HL-60/S4 treated with retinoic acid at 250 ng/mL for 4 days and 3 days (cell line): ENCODE results near the gene C2CD4C.
"Not testable (repeated sequence)": the region's sequence is repeated elsewhere in the genome, so short reads cannot be mapped to it uniquely, and the experiment has no call there.

ENCODE experiments used
- in situ Hi-C: fragments of 300-500 bp; cut with MboI; formaldehyde crosslinking; loops from 2 replicates; pipeline ENCODE4 v1.7.0; 2022; ENCODE audit warnings: low sequenced_read_pairs

C2CD4C gene

DNA sequence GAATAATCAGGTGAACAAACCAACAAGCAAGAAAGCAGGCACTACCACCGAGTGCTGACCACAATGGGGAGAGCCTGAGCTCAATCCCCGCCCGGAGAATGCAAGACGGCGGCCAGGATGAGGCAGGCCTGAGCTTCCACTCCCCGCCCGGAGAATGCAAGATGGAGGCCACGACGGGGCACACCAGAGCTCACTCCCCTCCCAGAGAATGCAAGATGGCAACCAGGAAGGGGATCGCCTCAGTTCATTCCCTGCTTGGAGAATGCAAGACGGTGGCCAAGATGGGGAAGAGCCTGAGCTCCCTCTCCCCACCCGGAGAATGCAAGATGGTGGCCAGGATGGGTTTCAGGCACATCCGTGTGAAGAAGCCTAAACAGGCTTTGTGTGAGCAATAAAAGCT, 39.7 kb downstream of the C2CD4C start:
- in situ Hi-C loops, result no loop called here

DNA sequence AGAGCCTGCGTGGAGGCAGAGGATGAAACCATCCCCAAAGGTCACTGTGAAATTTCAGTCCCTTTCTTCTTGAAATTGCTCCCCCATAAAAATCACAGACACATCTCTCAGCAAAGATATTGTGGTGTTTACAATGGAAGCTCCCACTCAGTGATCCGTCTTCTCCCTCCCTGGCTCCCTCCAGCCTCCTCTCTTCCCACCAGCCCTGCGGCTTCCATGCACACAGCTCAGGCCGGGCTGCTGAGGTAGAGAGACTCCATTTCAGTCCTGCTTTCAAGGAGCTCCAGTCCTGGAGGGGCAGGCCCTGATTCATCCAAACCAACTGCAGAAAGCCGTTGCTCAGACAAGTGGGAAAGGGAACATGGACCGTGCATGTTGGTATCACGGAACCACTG, 40.3 kb downstream of the C2CD4C start:
- in situ Hi-C loops, result no loop called here

DNA sequence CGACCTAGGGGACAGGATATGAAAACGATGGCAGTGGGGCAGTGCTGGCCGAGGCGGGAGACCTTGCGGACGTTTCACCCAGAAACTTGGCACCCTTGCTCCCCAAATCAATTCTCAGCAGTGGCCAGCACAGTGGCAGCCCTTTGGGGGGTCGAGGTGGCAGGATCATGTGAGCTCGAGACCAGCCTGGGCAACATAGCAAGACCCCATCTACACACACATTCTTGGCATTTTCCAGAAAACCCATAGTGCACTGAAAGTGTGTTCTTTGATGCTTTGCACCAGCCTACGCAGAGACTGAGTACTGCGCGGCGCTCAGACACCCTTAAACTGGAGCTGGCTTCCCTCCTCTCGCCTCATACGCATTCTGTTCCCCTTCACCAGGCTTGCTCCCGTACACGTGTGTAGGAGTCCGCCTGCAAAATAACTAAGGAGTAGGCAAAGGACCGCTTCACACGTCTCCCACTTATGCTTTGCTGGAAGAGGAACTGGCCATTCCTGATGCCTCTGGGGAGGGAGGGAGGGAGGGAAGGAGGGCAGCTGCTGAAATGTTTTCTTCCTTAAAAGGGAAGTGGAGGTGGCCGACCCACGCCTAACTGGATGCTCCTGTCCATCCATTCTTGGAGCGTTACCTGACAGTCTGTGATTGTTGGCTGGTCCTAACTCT, 40.9 kb downstream of the C2CD4C start:
- in situ Hi-C loops, result no loop called here

DNA sequence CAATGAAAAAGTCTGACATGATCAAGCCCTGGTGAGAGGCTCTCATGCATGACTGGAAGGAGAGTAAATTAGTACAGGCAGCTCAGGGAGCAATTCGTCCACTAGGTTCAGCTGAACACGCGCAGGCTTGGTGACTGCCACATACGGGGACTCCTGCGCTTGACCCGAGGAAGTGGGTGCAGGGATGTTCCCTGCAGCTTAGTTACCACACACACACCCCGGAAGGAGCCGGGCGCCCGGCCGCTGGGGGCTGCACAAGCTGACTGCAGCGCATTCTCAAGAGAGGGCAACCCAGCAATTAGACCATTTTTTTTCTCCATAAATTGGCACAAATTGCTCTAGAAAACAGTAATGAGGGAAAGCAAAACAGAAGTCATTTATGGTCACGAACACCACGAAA, 41.4 kb downstream of the C2CD4C start:
- in situ Hi-C loops, result no loop called here

DNA sequence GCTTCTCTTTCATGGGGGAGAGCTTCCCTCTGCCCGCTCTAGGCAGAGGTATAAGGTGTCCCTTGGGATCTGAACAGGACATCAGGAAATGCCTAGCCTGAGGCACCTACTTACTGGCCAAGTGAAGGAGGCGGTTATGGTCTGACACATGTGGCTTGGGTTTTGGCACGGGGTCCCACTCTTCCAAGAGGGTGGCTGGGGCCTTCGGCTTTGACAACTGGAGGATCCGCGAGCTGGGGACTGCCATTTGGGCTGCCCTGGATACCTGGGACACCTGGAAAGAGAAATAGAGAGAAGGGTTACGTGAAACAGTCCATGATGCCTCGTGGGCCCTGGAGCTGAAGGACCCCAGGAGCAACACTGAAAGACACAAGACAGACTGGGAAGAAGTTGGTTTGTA, 42.0 kb downstream of the C2CD4C start:
- in situ Hi-C loops, result no loop called here

DNA sequence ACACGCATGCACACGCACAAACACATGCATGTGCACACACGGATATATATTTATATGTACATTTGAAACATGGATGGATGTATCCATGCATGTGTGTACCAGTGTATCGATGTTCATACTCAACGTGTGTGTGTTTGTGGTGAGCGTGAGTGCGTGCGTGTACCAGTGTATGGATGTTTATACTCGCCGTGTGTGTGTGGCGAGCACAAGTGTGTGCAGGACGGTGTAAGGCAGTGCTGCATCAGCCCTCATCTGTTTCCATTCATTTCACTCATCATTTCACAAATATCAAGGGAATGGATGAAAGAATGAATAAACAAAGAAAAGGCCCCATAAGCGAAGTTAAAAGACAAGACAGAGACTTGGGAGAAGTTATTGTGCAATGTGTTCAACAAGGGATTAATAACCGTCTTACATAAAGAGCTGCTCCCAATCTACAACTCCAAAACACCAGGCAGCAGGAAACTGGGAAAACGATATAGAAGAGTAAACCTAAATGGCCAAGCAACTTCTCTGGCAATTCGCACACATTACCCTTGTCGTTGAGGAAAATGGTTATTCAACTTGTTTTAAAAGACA, 42.7 kb downstream of the C2CD4C start:
- in situ Hi-C loops, result no loop called here

DNA sequence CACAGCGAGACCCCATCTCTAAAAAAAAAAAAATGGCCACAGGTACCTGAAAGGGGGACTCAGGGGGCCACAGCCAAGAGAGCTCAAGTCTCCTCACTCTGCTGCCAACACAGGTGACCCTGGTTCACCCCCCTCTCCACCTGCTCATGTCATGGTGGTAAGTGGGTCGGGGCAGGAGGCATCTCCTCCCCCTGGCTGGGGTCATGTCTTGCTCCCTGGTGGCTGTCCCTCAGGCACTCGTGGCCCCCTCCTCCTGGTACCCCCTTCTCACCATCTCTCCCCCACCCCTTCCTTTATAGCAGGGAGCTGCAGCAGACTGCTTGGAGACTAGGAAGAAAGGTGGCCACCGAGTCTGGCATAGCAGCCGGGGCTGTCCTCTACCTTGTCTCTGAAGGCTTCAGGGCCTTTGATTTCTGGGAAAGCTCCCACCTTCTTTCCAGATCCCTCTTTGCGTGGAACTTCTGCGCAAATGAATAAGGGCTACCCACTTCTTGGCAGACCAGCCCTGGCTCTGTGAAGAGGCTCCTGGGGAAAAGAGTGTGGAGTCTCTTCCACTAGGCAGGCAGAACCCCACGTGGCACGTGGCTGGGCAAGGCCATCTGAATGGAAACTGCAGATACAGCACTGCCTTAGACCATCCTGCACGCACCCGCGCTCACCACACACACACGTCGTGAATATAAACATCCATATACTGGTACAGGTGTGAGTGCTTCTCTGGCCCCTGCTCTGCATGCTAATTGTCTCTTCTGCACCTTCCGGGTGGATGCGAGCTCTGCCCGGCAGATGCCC, 44.3 kb downstream of the C2CD4C start:
- in situ Hi-C loops, result no loop called here

DNA sequence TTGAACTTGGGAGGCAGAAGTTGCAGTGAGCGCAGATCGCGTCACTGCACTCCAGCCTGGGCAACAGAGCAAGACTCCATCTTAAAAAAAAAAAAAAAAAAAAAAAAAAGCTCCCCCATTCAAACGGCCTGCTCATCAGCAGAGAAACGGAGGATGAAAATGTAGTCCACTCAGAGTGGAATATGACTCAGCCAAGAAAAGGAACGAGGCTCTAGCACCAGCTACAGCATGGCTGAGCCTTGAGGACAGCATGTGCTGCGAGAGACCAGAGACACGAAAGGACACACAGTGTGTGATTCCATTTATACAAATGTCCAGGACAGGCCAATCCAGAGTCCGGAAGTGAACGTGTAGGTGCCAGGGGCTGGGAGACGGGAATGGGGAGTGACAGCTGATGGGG, 46.3 kb downstream of the C2CD4C start:
- in situ Hi-C loops, result no loop called here

DNA sequence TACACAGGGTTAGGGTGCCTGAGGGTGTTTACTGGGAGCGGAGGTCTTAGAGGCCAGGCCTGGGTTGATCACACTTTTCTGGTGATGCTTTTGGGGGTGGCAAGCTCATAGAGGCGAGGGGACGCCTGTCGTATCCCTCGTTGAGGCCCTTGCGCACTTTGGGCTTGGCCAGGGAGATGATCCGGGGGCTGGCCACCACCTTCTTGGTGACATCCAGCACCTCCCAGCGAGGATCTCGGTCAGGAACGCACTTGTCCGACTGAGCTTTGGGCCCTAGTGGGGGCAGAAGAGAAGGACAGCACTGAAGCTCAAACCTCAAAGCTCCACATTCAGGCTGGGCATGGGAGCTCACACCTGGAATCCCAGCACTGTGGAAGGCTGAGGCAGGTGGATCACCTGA, 46.8 kb downstream of the C2CD4C start:
- in situ Hi-C loops, result no loop called here

DNA sequence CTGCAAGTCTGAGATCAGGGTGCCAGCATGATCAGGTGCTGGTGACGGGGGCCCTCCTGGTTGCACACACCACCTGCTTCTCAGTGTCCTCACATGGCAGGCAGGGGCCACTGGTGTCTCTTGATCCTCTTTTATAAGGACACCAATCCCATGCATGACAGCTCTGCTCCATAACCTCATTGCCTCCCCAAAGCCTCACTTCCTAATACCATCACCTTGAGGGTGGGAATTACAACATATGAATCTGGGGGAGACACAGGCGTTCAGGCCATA, 49.4 kb downstream of the C2CD4C start:
- in situ Hi-C loops, result no loop called here

DNA sequence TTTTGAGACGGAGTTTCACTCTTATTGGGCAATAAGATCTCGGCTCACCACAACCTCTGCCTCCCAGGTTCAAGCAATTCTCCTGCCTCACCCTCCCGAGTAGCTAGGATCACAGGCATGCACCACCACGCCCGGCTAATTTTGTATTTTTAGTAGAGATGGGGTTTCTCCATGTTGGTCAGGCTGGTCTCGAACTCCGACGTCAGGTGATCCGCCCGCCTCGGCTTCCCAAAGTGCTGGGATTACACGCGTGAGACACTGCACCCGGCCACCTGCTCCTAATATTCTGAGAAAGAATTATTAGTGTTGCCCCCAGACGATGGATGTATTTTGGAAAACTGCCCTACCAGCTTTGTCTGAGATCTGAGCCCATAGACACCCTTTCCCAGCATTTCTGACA, 53.4 kb downstream of the C2CD4C start:
- in situ Hi-C loops, result not testable (repeated sequence)
